GM19025 (cell line): ENCODE results near the gene FYCO1.

Source experiments
- ATAC-seq: cut with Tn5 transposase; IDR thresholded peaks from one replicate; pipeline ENCODE4 v1.9.1; 2021; ENCODE audit warnings: mild to moderate bottlenecking, low read depth, moderate library complexity; ENCODE audit not compliant: unreplicated experiment

Gene FYCO1

GRCh38 chr3:45895686-45896468 is 99.7 kb downstream of the FYCO1 start:
- no peak for ATAC-seq

DNA sequence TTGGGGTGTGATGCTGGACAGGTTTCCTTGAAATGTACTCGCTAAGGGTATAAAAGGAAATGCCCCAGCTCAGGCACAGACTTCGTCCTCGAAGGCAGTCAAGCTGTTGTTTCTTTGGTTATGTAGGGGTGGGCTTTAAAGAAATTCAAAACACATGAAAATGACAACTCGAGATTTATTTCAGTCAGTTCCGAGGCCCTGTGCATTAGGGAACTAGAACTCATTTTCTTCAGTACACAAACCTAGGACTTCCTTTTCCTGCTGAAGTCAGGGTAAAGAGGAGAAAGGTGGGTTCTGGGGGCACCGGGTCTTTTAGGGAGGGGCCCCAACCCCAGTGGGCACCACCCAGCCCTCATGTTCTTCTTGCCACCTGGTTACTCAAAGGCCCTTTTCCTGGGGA is 101.6 kb downstream of the FYCO1 start:
- ATAC-seq = no peak

GRCh38 chr3:45892161-45892560 is 103.5 kb downstream of the FYCO1 start:
- no peak for ATAC-seq

- no peak for ATAC-seq
Observed at GRCh38 chr3:45890405-45890804, 105.2 kb downstream of the FYCO1 start.

DNA sequence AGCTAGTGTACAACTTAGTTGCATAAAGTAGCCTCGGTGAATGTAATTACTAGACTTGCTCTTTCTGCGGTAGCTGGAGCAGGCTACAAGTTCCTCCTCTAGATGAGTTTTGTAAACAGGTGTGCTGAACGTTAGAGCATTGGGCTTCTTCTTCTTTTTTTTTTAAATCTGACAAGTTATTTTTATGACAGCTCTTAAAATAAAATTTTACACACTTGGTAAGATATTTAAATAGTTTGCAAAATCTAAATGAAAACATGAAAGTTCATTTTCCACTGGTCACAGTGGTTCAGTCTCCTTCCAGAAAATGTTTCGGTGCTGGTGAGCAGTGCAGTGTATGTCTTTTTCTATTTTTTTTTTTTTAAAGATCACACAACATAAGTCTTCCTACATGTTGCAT is 106.3 kb downstream of the FYCO1 start:
- no peak for ATAC-seq

DNA sequence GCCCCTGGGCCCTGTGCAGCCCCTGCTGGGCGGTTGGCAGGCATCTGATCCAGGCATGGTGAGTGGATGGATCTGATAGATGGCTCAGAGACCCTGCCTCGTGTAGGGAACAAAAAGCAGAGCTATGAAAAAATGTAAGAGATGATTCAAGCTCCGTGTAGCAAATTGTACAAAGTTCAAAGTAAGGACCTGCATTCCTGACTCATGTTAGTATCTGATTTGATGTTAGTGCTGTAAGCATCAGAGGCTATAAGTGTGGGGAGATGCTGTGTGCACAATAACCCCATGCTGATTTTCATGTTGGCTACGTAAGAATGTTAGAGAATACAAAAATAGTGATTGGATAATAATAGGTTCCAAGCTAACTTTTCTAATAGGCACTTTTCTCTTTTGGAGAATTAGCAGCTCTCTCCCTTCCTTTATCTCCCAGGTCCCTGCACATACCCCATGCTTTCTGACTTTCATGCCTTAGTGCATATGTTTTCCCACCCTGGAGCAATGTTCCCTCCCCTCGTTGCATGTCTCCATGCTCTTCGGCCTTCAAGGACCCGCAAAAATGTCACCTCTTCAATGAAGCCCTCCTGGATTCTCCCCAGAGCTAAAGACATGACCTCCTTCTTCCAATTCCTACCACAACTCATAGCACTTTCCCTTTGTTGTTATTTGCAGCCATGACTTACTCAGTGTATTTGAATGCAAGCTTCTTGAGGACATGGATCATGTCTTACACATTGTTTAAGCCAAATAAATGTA is 107.7 kb downstream of the FYCO1 start:
- no peak for ATAC-seq

DNA sequence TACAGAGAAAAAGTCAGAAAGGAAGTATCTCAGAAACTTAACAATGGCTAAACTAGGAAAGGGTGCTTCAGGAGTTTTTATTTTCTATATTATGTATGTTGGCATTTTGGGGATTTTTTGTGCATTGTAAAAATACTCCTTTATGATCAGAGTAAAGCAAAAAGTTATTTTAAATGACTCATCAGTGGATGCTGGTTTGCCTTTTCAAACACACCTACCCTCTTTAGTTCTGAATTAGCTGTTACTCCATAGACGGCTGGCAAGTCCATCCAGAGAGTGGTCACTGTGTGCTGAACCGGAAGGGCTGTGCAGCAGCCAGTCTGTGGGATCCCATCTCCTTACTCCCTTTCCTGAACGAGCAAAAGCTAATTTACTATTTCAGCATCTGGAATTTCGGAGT is 108.3 kb downstream of the FYCO1 start:
- ATAC-seq = no peak

DNA sequence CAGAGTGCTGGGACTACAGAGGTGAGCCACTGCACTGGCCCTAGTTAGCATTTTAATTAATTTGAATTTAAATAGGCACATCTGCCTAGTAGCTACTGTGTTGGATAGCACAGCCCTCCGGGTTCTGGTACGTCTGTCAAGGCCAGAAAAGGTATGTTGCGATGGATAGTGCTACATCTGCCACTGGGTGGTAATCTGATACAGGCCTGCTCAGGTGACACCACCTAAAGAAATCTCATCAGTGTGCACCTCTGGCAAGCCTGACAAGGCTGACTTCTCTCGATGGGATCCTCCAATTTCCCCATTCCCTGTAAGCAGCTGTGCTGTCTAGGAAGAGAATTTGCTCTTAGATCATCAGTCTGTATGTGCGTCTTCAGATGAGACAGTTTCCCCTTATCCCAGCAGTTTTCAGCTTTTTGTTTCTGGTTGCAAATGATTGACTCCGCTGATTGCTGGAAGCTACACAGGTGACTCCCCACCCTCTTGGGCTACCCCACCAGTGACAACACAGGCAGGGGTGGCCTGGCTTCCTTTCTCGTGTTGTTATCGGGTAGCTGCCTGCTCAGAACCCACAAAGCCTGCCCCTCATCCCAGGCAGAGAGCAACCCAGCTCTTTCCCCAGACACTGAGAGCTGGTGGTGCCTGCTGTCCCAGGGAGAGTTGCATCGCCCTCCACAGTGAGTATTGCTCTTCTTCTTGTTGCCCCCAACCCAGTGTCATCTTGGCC is 109.5 kb downstream of the FYCO1 start, which contains the start of gene CCR9:
CCR9 (plus strand) TSS at position 565 of the 727 bp plus-strand sequence. CDS start 8,391 bp downstream, outside the sequence.
- ATAC-seq = no peak

DNA sequence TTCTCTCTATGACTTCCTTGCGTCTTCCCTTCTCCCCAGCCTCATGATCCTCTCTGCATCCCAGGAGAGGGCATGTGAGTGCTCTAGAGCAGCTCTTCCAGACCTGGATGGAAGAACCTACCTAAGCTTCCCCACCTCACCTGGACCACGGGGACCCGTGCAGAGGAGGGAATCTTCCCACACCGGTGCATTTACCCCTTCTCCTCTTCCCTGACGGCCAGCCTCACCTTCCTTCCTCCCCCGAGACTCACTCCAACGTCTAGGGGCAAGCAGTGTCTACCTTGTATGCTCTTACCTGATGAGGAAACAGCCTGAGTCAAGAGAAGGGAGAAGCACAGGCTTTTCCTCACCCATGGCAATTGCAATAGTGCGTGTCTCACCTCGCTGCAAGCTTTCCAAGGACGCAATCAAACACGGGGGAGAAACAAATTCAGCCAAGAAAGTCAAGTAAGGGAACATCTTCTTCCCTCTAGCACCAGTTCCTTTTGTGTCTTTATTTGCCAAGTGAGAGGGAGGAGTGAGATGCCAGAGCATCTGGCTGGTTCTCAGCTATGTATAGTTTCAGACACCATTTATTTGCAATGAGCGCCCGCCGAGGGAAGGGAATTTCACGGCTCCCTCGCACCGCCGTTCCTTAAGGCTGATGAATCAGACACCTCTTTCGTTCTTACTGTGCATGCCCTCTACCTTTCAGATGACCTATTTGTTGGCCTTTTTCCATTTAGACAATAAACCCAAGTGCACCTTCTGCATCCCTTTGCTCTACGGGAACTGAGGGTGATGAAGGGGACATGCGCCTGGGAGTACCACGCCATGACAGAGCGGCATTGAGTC is 111.0 kb downstream of the FYCO1 start:
- no peak for ATAC-seq

- ATAC-seq = no peak
Observed at GRCh38 chr3:45881078-45882022, 114.3 kb downstream of the FYCO1 start.

- ATAC-seq = no peak
Observed at GRCh38 chr3:45880725-45881077, 114.9 kb downstream of the FYCO1 start.

DNA sequence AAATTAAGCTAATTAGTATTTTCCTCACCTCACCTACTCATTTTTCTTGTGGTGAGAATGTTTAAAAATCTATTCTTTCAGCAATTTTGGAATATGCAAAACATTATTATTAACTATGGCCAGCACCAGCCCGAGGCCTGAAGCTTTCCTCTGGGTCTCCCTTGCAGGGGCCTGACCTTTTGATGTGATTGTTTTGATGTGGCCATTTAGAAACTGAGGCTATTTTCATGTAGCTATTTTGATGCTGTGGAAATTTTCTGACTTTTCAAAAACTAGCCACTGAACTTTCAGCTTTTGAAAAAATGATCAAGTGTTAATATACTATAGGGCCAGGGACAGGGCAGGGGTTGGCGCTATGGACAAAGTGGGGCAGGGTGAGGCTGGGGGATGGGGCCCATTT is 117.5 kb downstream of the FYCO1 start:
- ATAC-seq = no peak

DNA sequence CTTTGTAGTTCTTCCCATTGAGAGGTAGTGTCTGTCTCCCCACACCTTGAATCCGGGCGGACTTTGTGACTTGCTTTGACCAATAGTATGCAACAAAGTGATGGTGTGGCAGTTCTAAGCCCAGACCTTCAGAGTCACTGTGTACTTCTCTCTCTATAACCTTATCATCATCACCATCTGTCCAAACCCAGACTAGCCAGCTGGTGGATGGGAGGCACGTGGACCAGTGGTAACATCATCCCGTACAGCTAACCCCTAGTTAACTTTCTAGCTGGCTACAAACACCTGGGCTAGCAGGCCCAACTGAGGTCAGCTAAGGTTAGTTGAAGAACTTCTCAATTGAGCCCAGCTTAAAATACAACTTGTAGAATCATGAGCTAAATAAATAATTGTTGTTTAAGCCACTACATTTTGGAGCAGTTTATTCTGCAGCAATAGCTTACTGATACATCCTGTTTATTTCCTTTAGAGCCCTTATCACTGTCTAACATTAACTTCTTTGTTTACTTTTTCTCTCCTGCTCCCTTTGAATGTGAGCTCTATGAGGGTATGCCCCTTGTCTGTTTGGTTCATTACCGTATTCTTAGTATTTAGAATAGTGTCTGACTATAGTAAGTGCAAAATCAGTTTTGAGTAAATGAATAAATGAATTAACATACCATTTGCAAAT is 120.8 kb downstream of the FYCO1 start:
- no peak for ATAC-seq

- no peak for ATAC-seq
Observed at GRCh38 chr3:45873638-45874037, 122.0 kb downstream of the FYCO1 start.

GRCh38 chr3:45873036-45873435 is 122.6 kb downstream of the FYCO1 start:
- ATAC-seq = no peak

- ATAC-seq = no peak
Observed at GRCh38 chr3:45872569-45872968, 123.1 kb downstream of the FYCO1 start.

GRCh38 chr3:45871780-45872179 is 123.8 kb downstream of the FYCO1 start:
- no peak for ATAC-seq

- ATAC-seq = no peak
Observed at GRCh38 chr3:45870099-45870498, 125.5 kb downstream of the FYCO1 start.

DNA sequence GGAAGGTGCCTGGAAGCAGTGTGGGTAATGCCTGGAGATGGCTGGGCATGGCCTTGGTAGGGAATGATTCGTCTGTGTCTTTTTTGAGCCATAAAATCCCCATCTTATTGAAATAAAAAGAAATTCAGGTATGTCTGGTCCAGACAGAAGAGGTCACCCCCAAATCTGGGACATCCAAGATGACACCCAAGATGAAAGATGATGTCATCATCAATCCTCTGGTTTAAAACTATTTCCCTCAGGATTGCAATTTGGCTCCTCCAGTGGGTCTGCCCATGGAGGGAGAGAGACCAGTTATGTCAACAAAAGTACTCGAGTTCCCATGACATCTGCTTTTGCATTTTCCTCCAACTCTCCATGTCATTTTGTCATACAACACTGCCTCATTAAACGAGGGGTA is 126.0 kb downstream of the FYCO1 start:
- ATAC-seq = no peak
